GM12864 (cell line): ENCODE measurements around the gene ATF4.

ENCODE experiments used
- DNase-seq: peaks from one replicate; pipeline ENCODE4 v3.0.0-alpha.2; 2011; ENCODE audit warnings: low read depth
- H3K4me3 ChIP-seq: 2 replicates; pipeline ENCODE4 v1.5.1; 2011; ENCODE audit warnings: mild to moderate bottlenecking, low read depth, low read length, control low read depth
- CTCF ChIP-seq: IDR thresholded peaks from 2 replicates; pipeline ENCODE4 v1.5.1; 2011; ENCODE audit warnings: low read depth, mild to moderate bottlenecking, moderate library complexity, low read length, control low read depth, inconsistent platforms; ENCODE audit errors: missing control alignments

The ATF4 gene

GRCh38 chr22:39481054-39481453 is 39.3 kb upstream of the ATF4 start:
- TF ChIP-seq CTCF = no peak
- no peak for DNase-seq
- H3K4me3 ChIP-seq = no peak overlapping the region

DNA sequence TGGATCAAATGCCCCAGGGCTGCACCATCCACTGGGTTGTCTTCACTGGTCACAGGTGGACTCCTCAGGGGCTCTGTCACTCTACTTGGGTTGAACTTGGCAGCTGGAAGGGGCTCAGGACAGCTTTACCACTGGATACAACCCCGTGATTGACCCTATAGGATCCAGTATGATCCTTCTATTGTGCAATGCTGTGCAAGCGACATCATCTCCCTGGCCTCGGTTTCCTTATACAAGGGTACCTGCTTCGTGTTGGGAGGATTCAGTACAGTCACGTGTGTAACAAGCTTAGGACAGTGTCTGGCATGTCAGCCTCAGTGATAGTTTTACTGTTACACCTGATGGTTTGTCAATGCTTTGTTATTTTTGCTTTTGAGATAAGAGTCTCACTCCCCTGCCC is 38.8 kb upstream of the ATF4 start:
- no peak for DNase-seq
- TF ChIP-seq CTCF = no peak
- H3K4me3 ChIP-seq = no peak overlapping the region

GRCh38 chr22:39482768-39483167 is 37.6 kb upstream of the ATF4 start:
- no peak for TF ChIP-seq CTCF
- DNase-seq = no peak
- no peak overlapping the region for H3K4me3 ChIP-seq

GRCh38 chr22:39486951-39487825 is 33.2 kb upstream of the ATF4 start:
- no peak for DNase-seq
- no peak for TF ChIP-seq CTCF
- H3K4me3 ChIP-seq = no peak overlapping the region

GRCh38 chr22:39487826-39488520 is 32.4 kb upstream of the ATF4 start:
- TF ChIP-seq CTCF = no peak
- H3K4me3 ChIP-seq = no peak overlapping the region
- DNase-seq = no peak

- H3K4me3 ChIP-seq = no peak overlapping the region
- DNase-seq = no peak
- no peak for TF ChIP-seq CTCF
These were observed 31.7 kb upstream of the ATF4 start for GRCh38 chr22:39488563-39489083.
